Activated CD4-positive, alpha-beta T cell treated with anti-CD3 and anti-CD28 coated beads, Interleukin-10, Interleukin-2, amounts not matched to agents 100 ng/mL and 50 ng/mL, durations not matched to agents 16 hours and 8 hours (primary cell): ENCODE results near the gene GNAT3.

Experiments
- DNase-seq: peaks from one replicate; pipeline ENCODE4 v3.0.0-alpha.2; 2020

The GNAT3 gene

GRCh38 chr7:80511964-80512363, at the start of gene GNAT3:
GNAT3 (minus strand) TSS chr7:80512064; CDS start chr7:80511926, 138 bp downstream.
- no peak for DNase-seq

GRCh38 chr7:80558116-80558515, 46.3 kb upstream of the GNAT3 start:
- DNase-seq, result no peak

- DNase-seq, result no peak
Observed at GRCh38 chr7:80552031-80552694, 40.3 kb upstream of the GNAT3 start.

- DNase-seq, result no peak
Observed at GRCh38 chr7:80550005-80550404, 38.1 kb upstream of the GNAT3 start.

GRCh38 chr7:80548840-80549530, 37.1 kb upstream of the GNAT3 start:
- no peak for DNase-seq

GRCh38 chr7:80542398-80542797, 30.5 kb upstream of the GNAT3 start:
- no peak for DNase-seq

GRCh38 chr7:80540836-80541235, 29.0 kb upstream of the GNAT3 start:
- DNase-seq, result no peak

- DNase-seq, result no peak
Observed at GRCh38 chr7:80537091-80537490, 25.2 kb upstream of the GNAT3 start.

GRCh38 chr7:80536426-80536825, 24.6 kb upstream of the GNAT3 start:
- no peak for DNase-seq

GRCh38 chr7:80533287-80533686, 21.4 kb upstream of the GNAT3 start:
- DNase-seq, result no peak

- no peak for DNase-seq
Observed at GRCh38 chr7:80532153-80532552, 20.3 kb upstream of the GNAT3 start.

GRCh38 chr7:80530136-80530535, 18.3 kb upstream of the GNAT3 start:
- no peak for DNase-seq

- DNase-seq, result no peak
Observed at GRCh38 chr7:80529362-80529761, 17.5 kb upstream of the GNAT3 start.

- DNase-seq, result no peak
Observed at GRCh38 chr7:80528689-80529088, 16.8 kb upstream of the GNAT3 start.

GRCh38 chr7:80526472-80526871, 14.6 kb upstream of the GNAT3 start:
- no peak for DNase-seq

- no peak for DNase-seq
Observed at GRCh38 chr7:80524693-80525092, 12.8 kb upstream of the GNAT3 start.

- no peak for DNase-seq
Observed at GRCh38 chr7:80521809-80522208, 9.9 kb upstream of the GNAT3 start.

- no peak for DNase-seq
Observed at GRCh38 chr7:80520199-80520598, 8.3 kb upstream of the GNAT3 start.

GRCh38 chr7:80517282-80517747, 5.5 kb upstream of the GNAT3 start:
- no peak for DNase-seq

- no peak for DNase-seq
Observed at GRCh38 chr7:80515298-80515697, 3.4 kb upstream of the GNAT3 start.

- DNase-seq, result no peak
Observed at GRCh38 chr7:80510021-80510420, 1.8 kb downstream of the GNAT3 start.

- DNase-seq, result no peak
Observed at GRCh38 chr7:80508440-80508839, 3.4 kb downstream of the GNAT3 start.

GRCh38 chr7:80505900-80506500, 5.9 kb downstream of the GNAT3 start:
- DNase-seq, result no peak

- DNase-seq, result no peak
Observed at GRCh38 chr7:80500325-80500724, 11.5 kb downstream of the GNAT3 start.
